H1 (cell line): ENCODE data around the gene TOM1L2. TPM values are rescaled to one million over a fixed set of nuclear protein-coding genes. Genes with fewer than 3 reads are reported as not detected.
A peak's percentile ranks its signal among the peaks of the same experiment; 100 is the strongest.

ENCODE experiments used
- CTCF ChIA-PET: fragments of 300-600 bp; sonication (Branson Sonifier 250); formaldehyde crosslinking; loops from one replicate; lab custom pipeline; 2021; ENCODE audit not compliant: partially characterized antibody; lab: Charles Lee
- POLR2A ChIA-PET: fragments of 300-600 bp; sonication (Branson Sonifier 250); formaldehyde crosslinking; loops from one replicate; lab custom pipeline; 2021; ENCODE audit warnings: inconsistent platforms; ENCODE audit not compliant: partially characterized antibody; lab: Charles Lee
- DNase-seq, 2 experiments: peaks; one replicate each; pipeline versions ENCODE4 v3.0.0 to v3.0.0-alpha.2; 2010 to 2022; ENCODE audit warnings: low spot score in 2 of 2, low read depth in 1 of 2, mixed read lengths in 1 of 2
- FAIRE-seq: peaks from 2 replicates; lab custom pipeline; 2011; peaks lifted over from hg19 to GRCh38; lab: Jason Lieb, UNC
- H2AFZ ChIP-seq: 2 replicates; pipeline ENCODE4 v1.8.1; 2012; ENCODE audit warnings: low read length, inconsistent platforms
- H2AK5ac ChIP-seq: 2 replicates; pipeline ENCODE4 v1.6.1; 2013; ENCODE audit warnings: low read depth, low read length
- H2BK120ac ChIP-seq: replicated peaks from 2 replicates; pipeline ENCODE3; 2013; ENCODE audit warnings: low read depth, low read length, inconsistent platforms
- H2BK12ac ChIP-seq: 2 replicates; pipeline ENCODE4 v1.6.1; 2013; ENCODE audit warnings: low read depth, low read length
- H2BK15ac ChIP-seq: 2 replicates; pipeline ENCODE4 v1.6.1; 2013; ENCODE audit warnings: low read length
- H2BK20ac ChIP-seq: 2 replicates; pipeline ENCODE4 v1.6.1; 2013; ENCODE audit warnings: low read length
- H2BK5ac ChIP-seq: 2 replicates; pipeline ENCODE4 v1.6.1; 2013; ENCODE audit warnings: low read depth, low read length
- H3K14ac ChIP-seq: 2 replicates; pipeline ENCODE4 v1.6.1; 2013; ENCODE audit warnings: inconsistent platforms; ENCODE audit not compliant: insufficient read length
- H3K18ac ChIP-seq: 2 replicates; pipeline ENCODE4 v1.6.1; 2013; ENCODE audit warnings: low read length; ENCODE audit errors: extremely low read depth
- H3K23ac ChIP-seq: 2 replicates; pipeline ENCODE4 v1.6.1; 2013; ENCODE audit warnings: inconsistent platforms; ENCODE audit not compliant: insufficient read length
- H3K23me2 ChIP-seq: 2 replicates; pipeline ENCODE4 v1.6.1; 2013; ENCODE audit warnings: low read depth, low read length
- H3K27ac ChIP-seq: 2 replicates; pipeline ENCODE4 v1.6.1; 2011; ENCODE audit warnings: low read depth, low read length, inconsistent platforms
- H3K27me3 ChIP-seq, 4 experiments: replicated peaks in 1 of 4; 1 replicate in 1 of 4; 2 replicates in 3 of 4; pipeline versions ENCODE4 v1.6.1 to v1.8.1; 2011 to 2013; ENCODE audit warnings: low read length in 3 of 4, mild to moderate bottlenecking in 3 of 4, inconsistent platforms in 2 of 4, mixed read lengths in 2 of 4, moderate library complexity in 1 of 4; ENCODE audit not compliant: control insufficient read depth in 3 of 4, insufficient read depth in 3 of 4; ENCODE audit errors: extremely low read depth in 1 of 4
- H3K36me3 ChIP-seq, 4 experiments: 2 replicates each; pipeline versions ENCODE4 v1.6.1 to v1.8.1; 2011 to 2013; ENCODE audit warnings: mild to moderate bottlenecking in 4 of 4, low read length in 3 of 4, moderate library complexity in 2 of 4, control low read depth in 1 of 4, inconsistent platforms in 1 of 4; ENCODE audit not compliant: insufficient read depth in 4 of 4, control insufficient read depth in 2 of 4
- H3K4ac ChIP-seq: replicated peaks from 2 replicates; pipeline ENCODE3; 2013; ENCODE audit warnings: low read length, low read depth, mixed read lengths, inconsistent platforms; ENCODE audit not compliant: insufficient read length
- H3K4me1 ChIP-seq, 4 experiments: replicated peaks in 1 of 4; 1 replicate in 1 of 4; 2 replicates in 3 of 4; pipeline versions ENCODE4 v1.6.1 to v1.8.1; 2011 to 2013; ENCODE audit warnings: low read length in 3 of 4, inconsistent platforms in 2 of 4, mixed read lengths in 1 of 4; ENCODE audit not compliant: insufficient read depth in 4 of 4, control insufficient read depth in 3 of 4
- H3K4me2 ChIP-seq, 2 experiments: 2 replicates each; pipeline versions ENCODE4 v1.6.1 to v1.8.1; 2011 to 2013; ENCODE audit warnings: low read depth in 2 of 2, low read length in 2 of 2, control low read depth in 1 of 2, inconsistent platforms in 1 of 2, mild to moderate bottlenecking in 1 of 2; ENCODE audit not compliant: insufficient read depth in 1 of 2
- H3K4me3 ChIP-seq, 4 experiments: fragments of 200-600, 300-600 bp in 1 of 4; sonication (generic), shearing (Covaris generic), sonication (Bioruptor Twin) in 1 of 4; 2 replicates each; pipeline versions ENCODE4 v1.5.1 to v1.8.1; 2011 to 2016; ENCODE audit warnings: low read length in 4 of 4, low read depth in 3 of 4, control low read depth in 2 of 4, inconsistent platforms in 2 of 4, mild to moderate bottlenecking in 2 of 4, mixed read lengths in 1 of 4, moderate library complexity in 1 of 4; ENCODE audit not compliant: insufficient read depth in 2 of 4; ENCODE audit errors: extremely low read depth in 1 of 4
- H3K56ac ChIP-seq: replicated peaks from 2 replicates; pipeline ENCODE3; 2013; ENCODE audit warnings: low read depth, mild to moderate bottlenecking, mixed read lengths, low read length, inconsistent platforms; ENCODE audit not compliant: insufficient read length
- H3K79me1 ChIP-seq: 2 replicates; pipeline ENCODE4 v1.6.1; 2013; ENCODE audit warnings: low read depth, low read length, control low read depth
- H3K79me2 ChIP-seq, 2 experiments: 2 replicates each; pipeline versions ENCODE4 v1.6.1 to v1.8.1; 2012 to 2013; ENCODE audit warnings: low read length in 2 of 2, mild to moderate bottlenecking in 2 of 2, inconsistent platforms in 1 of 2; ENCODE audit not compliant: insufficient read depth in 2 of 2, control insufficient read depth in 1 of 2
- H3K9ac ChIP-seq, 4 experiments: replicated peaks in 1 of 4; 1 replicate in 1 of 4; 2 replicates in 3 of 4; pipeline versions ENCODE4 v1.6.1 to v1.8.1; 2011 to 2013; ENCODE audit warnings: low read depth in 3 of 4, low read length in 3 of 4, control low read depth in 2 of 4, mild to moderate bottlenecking in 2 of 4, moderate library complexity in 2 of 4, inconsistent platforms in 1 of 4; ENCODE audit errors: extremely low read depth in 1 of 4
- H3K9me3 ChIP-seq, 2 experiments: 2 replicates each; pipeline versions ENCODE4 v1.6.1 to v1.8.1; 2012 to 2013; ENCODE audit warnings: mild to moderate bottlenecking in 2 of 2, moderate library complexity in 2 of 2, control low read depth in 1 of 2, inconsistent platforms in 1 of 2, low read depth in 1 of 2, low read length in 1 of 2, mixed read lengths in 1 of 2; ENCODE audit not compliant: insufficient read depth in 2 of 2
- H4K20me1 ChIP-seq, 2 experiments: replicated peaks in 1 of 2; 2 replicates each; pipeline versions ENCODE3 to v1.8.1; 2011 to 2013; ENCODE audit warnings: inconsistent platforms in 2 of 2, low read length in 2 of 2, mild to moderate bottlenecking in 1 of 2; ENCODE audit not compliant: insufficient read depth in 2 of 2, control insufficient read depth in 1 of 2
- H4K5ac ChIP-seq: 2 replicates; pipeline ENCODE4 v1.6.1; 2013; ENCODE audit warnings: low read length, low read depth, mixed read lengths, inconsistent platforms; ENCODE audit not compliant: insufficient read length
- H4K8ac ChIP-seq: 2 replicates; pipeline ENCODE4 v1.8.0; 2013; ENCODE audit warnings: mild to moderate bottlenecking, moderate library complexity, low read length, inconsistent platforms; ENCODE audit not compliant: insufficient read depth; ENCODE audit errors: extremely low read depth
- H4K91ac ChIP-seq: replicated peaks from 2 replicates; pipeline ENCODE3; 2013; ENCODE audit warnings: low read length, mixed read lengths, inconsistent platforms; ENCODE audit not compliant: insufficient read length
- EZH2 ChIP-seq: fragments of 200-600 bp; sonication (generic); IDR thresholded peaks from 2 replicates; pipeline ENCODE4 v1.7.1; 2012; ENCODE audit warnings: low read depth, mild to moderate bottlenecking, moderate library complexity, low read length, inconsistent platforms; ENCODE audit not compliant: severe bottlenecking
- HDAC2 ChIP-seq, 2 experiments: fragments of 300-600 bp in 1 of 2; sonication (generic) in 1 of 2; IDR thresholded peaks; 2 replicates each; pipeline ENCODE4 v1.6.1; 2011 to 2012; ENCODE audit warnings: low read depth in 2 of 2, low read length in 2 of 2, mild to moderate bottlenecking in 2 of 2, moderate library complexity in 2 of 2, borderline replicate concordance in 1 of 2, inconsistent platforms in 1 of 2
- JUND ChIP-seq: IDR thresholded peaks from 2 replicates; pipeline ENCODE4 v1.6.1; 2011; ENCODE audit warnings: mild to moderate bottlenecking, improper control_type of control experiment, low read length
- PHF8 ChIP-seq: fragments of 200-600 bp; sonication (generic); conservative IDR thresholded peaks from 2 replicates; pipeline ENCODE4 v1.7.1; 2012; ENCODE audit warnings: low read depth, mild to moderate bottlenecking, inconsistent platforms, low read length, moderate library complexity
- RBBP5 ChIP-seq: IDR thresholded peaks from 2 replicates; pipeline ENCODE4 v1.7.1; 2012; ENCODE audit warnings: low read depth, mild to moderate bottlenecking, inconsistent platforms, low read length, moderate library complexity, borderline replicate concordance
- SIN3A ChIP-seq, 2 experiments: IDR thresholded peaks in 1 of 2; conservative IDR thresholded peaks in 1 of 2; 2 replicates each; pipeline ENCODE4 v1.6.1; 2011 to 2012; ENCODE audit warnings: low read length in 2 of 2, improper control_type of control experiment in 1 of 2, low read depth in 1 of 2, mild to moderate bottlenecking in 1 of 2
- SUZ12 ChIP-seq: fragments of 200-600 bp; sonication (generic); IDR thresholded peaks from 2 replicates; pipeline ENCODE4 v1.6.1; 2012; ENCODE audit warnings: mild to moderate bottlenecking, inconsistent platforms, low read length, moderate library complexity, mixed read lengths
- WGBS, 2 experiments: shearing (Covaris generic) in 1 of 2; methylation state at CpG; one replicate each; pipeline versions ENCODE4 v1.1.6 to v1.1.7; 2013 to 2015; ENCODE audit warnings: low lambda C conversion rate in 2 of 2, mixed read lengths in 2 of 2, inconsistent platforms in 1 of 2, low coverage in 1 of 2, missing lambda C conversion rate in 1 of 2; ENCODE audit not compliant: insufficient replicate concordance in 2 of 2, insufficient coverage in 1 of 2, insufficient read length in 1 of 2; ENCODE audit errors: extremely low coverage in 1 of 2, missing lambda C conversion rate in 1 of 2; 5-methylcytosine and 5-hydroxymethylcytosine counted together
- polyA plus RNA-seq, 7 experiments: library from polyadenylated mRNA; depleted of rRNA in 3 of 7; stranded (reverse) in 5 of 7; unstranded in 2 of 7; fragments of >200 nt in 5 of 7; fragments of 200-250 nt in 2 of 7; gene quantifications; 1 replicate in 5 of 7; 2 replicates in 1 of 7; 4 replicates in 1 of 7; pipeline versions ENCODE4 v1.2.1 to v1.2.3, GENCODE V29; 2011 to 2013; ENCODE audit warnings: missing spikeins in 2 of 7, mixed read lengths in 2 of 7
- total RNA-seq: library from RNA; stranded (reverse); fragmentation: NEBNext Ultra II Directional; extraction: Animal tissue kit (Norgen Biotek cat#: 25700); gene quantifications from 2 replicates; pipeline ENCODE4 v1.2.1, GENCODE V29; 2021

The TOM1L2 gene
- total and polyA plus RNA-seq, 2 of the 8 experiments (the other 6 are each of a cell fraction or from before 2014, with no cell fraction given), result 2.0 to 3.4 TPM

GRCh38 chr17:17904166-17905035, 67.8 kb downstream of the TOM1L2 start:
- no peak for DNase-seq
- no peaks in the 10 kb centered on the region for H3K79me2 ChIP-seq
- no peaks in the 10 kb centered on the region for H3K79me1 ChIP-seq
- no peaks in the 10 kb centered on the region for H3K27me3 ChIP-seq
- H3K18ac ChIP-seq, result no peak overlapping the region
- no peak overlapping the region for H3K14ac ChIP-seq
- H3K4me3 ChIP-seq, result no peak overlapping the region
- H2BK15ac ChIP-seq, result no peak overlapping the region
- no peak overlapping the region for H3K56ac ChIP-seq
- H2BK120ac ChIP-seq, result no peak overlapping the region
- no peak overlapping the region for H3K4ac ChIP-seq
- peaks cover 0 to 8% (median 2%) of the 10 kb centered on the region in 4 experiments; a peak in 3 of 7 replicates for H3K4me1 ChIP-seq
- ChIA-PET POLR2A (interaction anchor here (0.8 to 1.4 kb wide), 3 partner anchors 14 to 75 kb away, joined by 3 to 5 read pairs (median 4); partner anchors contain the start of gene SREBF1), CTCF (interaction anchor here (1.4 to 9.0 kb wide), 6 partner anchors 13 to 55 kb away, joined by 3 to 85 read pairs (median 7); no protein-coding TSS in a partner anchor)
- no peak overlapping the region for H3K23ac ChIP-seq
- H2AFZ ChIP-seq, result no peak overlapping the region
- H3K27ac ChIP-seq, result no peak overlapping the region
- 0 out of 2 replicates have a peak, but pooled peaks cover 1% of the 10 kb centered on the region for H3K23me2 ChIP-seq
- no peaks in the 10 kb centered on the region for H3K36me3 ChIP-seq
- H3K9me3 ChIP-seq, result no peaks in the 10 kb centered on the region
- H4K5ac ChIP-seq, result no peak overlapping the region
- H2BK12ac ChIP-seq, result 0 out of 2 replicates have a peak overlapping the region, but pooled peaks have one; percentile 80
- 90% methylated on average over 9 of the region's 9 CpGs; no CpG with 5 or more reads in 1 of the 2 experiments for WGBS, 2 experiments
- no peak overlapping the region for H2BK20ac ChIP-seq
- H4K20me1 ChIP-seq, result no peaks in the 10 kb centered on the region
- no peak overlapping the region for H3K4me2 ChIP-seq
- H4K8ac ChIP-seq, result no peak overlapping the region; the same call in 1 of the 2 replicates
- FAIRE-seq, result no peak
- no peak overlapping the region; a peak in 1 of 7 replicates for H3K9ac ChIP-seq
- no peak overlapping the region for H2BK5ac ChIP-seq
- H4K91ac ChIP-seq, result no peak overlapping the region
- no peak overlapping the region for H2AK5ac ChIP-seq
- TF ChIP-seq RBBP5 (no peak), JUND (no peak), HDAC2 (IDR thresholded peaks at IDR 0.05; ENCODE audit: borderline replicate concordance in 1 of 2, low read depth in 2 of 2, low read length in 2 of 2) (no peak), PHF8 (no peak), EZH2 (no peak), SUZ12 (no peak), SIN3A (conservative IDR thresholded peaks at IDR 0.05 in 1 of 2, IDR thresholded peaks at IDR 0.05 in 1 of 2; ENCODE audit: low read depth in 1 of 2, low read length in 2 of 2) (no peak)
